ENCODE results near the gene HIP1R. TPM values are rescaled to one million over a fixed set of nuclear protein-coding genes. Genes with fewer than 3 reads are reported as not detected.
"Not testable (repeated sequence)": the region's sequence is repeated elsewhere in the genome, so short reads cannot be mapped to it uniquely, and the experiment has no call there.

The HIP1R gene
- total and polyA plus RNA-seq, 2 of the 4 experiments (the other 2 are of a cell fraction) = 13.8 to 18.5 TPM

GRCh38 chr12:122803937-122804336 lies 31.3 kb upstream of the HIP1R start:
- no peak overlapping the region for H3K4ac ChIP-seq (ENCODE audit: low read depth, low read length)
- H3K18ac ChIP-seq (ENCODE audit: low read depth, low read length) = no peak overlapping the region
- no peak overlapping the region for H2BK15ac ChIP-seq (ENCODE audit: low read depth, low read length)
- no peak overlapping the region for H4K5ac ChIP-seq (ENCODE audit: low read depth, low read length)
- BruUV-seq (replicated peaks) = no TSS peak
- no peak overlapping the region for H2BK20ac ChIP-seq (ENCODE audit: low read depth, low read length)
- ChIA-PET POLR2A (ENCODE audit: unreplicated experiment) (no interaction called here), CTCF (interaction anchor here (0.6 to 1.9 kb wide), 2 partner anchors 10 to 55 kb away, joined by 3 to 10 read pairs; no protein-coding TSS in a partner anchor)
- in situ Hi-C loops (cut with MboI; ENCODE audit: low sequenced_read_pairs) (no loop called here), dilution Hi-C loops (cut with HindIII; ENCODE audit: low sequenced_read_pairs, unreplicated experiment) (no loop called here), intact Hi-C loops (cut with micrococcal nuclease) (no loop called here)
- H2BK120ac ChIP-seq (ENCODE audit: low read depth, low read length) = no peak overlapping the region
- H3K14ac ChIP-seq (replicated peaks; ENCODE audit: low read depth, low read length) = no peak overlapping the region
- H2AFZ ChIP-seq (replicated peaks; ENCODE audit: low read length, poor library complexity) = no peak overlapping the region
- no peak overlapping the region for H3K4me3 ChIP-seq (ENCODE audit: insufficient read depth, low read depth, low read length)
- no peaks in the 10 kb centered on the region for H3K36me3 ChIP-seq (ENCODE audit: control insufficient read depth, insufficient read depth, low read length)
- no peak overlapping the region for H4K8ac ChIP-seq (ENCODE audit: low read depth in 2 of 2, low read length in 2 of 2)
- H4K20me1 ChIP-seq (ENCODE audit: insufficient read depth, low read length) = no peaks in the 10 kb centered on the region
- no peak overlapping the region for H2BK5ac ChIP-seq (ENCODE audit: low read depth, low read length, poor library complexity, severe bottlenecking)
- H4K91ac ChIP-seq (ENCODE audit: insufficient read depth, low read depth, low read length) = no peak overlapping the region
- TF ChIP-seq MAZ (IDR thresholded peaks at IDR 0.05; ENCODE audit: borderline replicate concordance, low read depth, low read length) = no peak
- 0 out of 2 replicates have a peak, but pooled peaks cover 2% of the 10 kb centered on the region for H3K9me3 ChIP-seq (ENCODE audit: control insufficient read depth, insufficient read depth, low read length)
- ATAC-seq (ENCODE audit: low read depth) = no peak
- no peaks in the 10 kb centered on the region for H3K9me1 ChIP-seq (ENCODE audit: insufficient read depth, low read length)
- no peak overlapping the region for H2AK5ac ChIP-seq (ENCODE audit: low read depth, low read length)
- no peaks in the 10 kb centered on the region for H3K4me1 ChIP-seq (ENCODE audit: control insufficient read depth, insufficient read depth, low read length)
- no peak overlapping the region for H3K4me2 ChIP-seq (ENCODE audit: low read depth, low read length)
- no peak overlapping the region for H3K56ac ChIP-seq (ENCODE audit: extremely low read depth, insufficient read depth, low read length)
- H3K27ac ChIP-seq (ENCODE audit: insufficient read depth, low read length) = no peak overlapping the region
- H3K27me3 ChIP-seq (ENCODE audit: control insufficient read depth, insufficient read depth, low read length) = no peaks in the 10 kb centered on the region
- no peak for DNase-seq
- H3K23ac ChIP-seq (ENCODE audit: low read depth, low read length) = no peak overlapping the region
- H3K9ac ChIP-seq (ENCODE audit: low read depth, low read length) = no peak overlapping the region
- H3K79me1 ChIP-seq (ENCODE audit: low read depth in 1 of 2, low read length in 2 of 2) = no peaks in the 10 kb centered on the region
- WGBS, 2 experiments (ENCODE audit: extremely low coverage in 2 of 2, insufficient read length in 1 of 2) = no CpG with 5 or more reads among the region's 7 CpGs
- H2AK9ac ChIP-seq (replicated peaks; ENCODE audit: low read depth, low read length, poor library complexity) = no peak overlapping the region

GRCh38 chr12:122804957-122805356 lies 30.3 kb upstream of the HIP1R start:
- H2AK5ac ChIP-seq (ENCODE audit: low read depth, low read length); dilution Hi-C loops (cut with HindIII; ENCODE audit: low sequenced_read_pairs, unreplicated experiment); intact Hi-C loops (cut with micrococcal nuclease); H4K5ac ChIP-seq (ENCODE audit: low read depth, low read length); H3K79me1 ChIP-seq (ENCODE audit: low read depth in 1 of 2, low read length in 2 of 2); H3K9me3 ChIP-seq (ENCODE audit: control insufficient read depth, insufficient read depth, low read length); BruUV-seq (replicated peaks); H3K4me2 ChIP-seq (ENCODE audit: low read depth, low read length); H2BK15ac ChIP-seq (ENCODE audit: low read depth, low read length); in situ Hi-C loops (cut with MboI; ENCODE audit: low sequenced_read_pairs); H3K23ac ChIP-seq (ENCODE audit: low read depth, low read length); H2AFZ ChIP-seq (replicated peaks; ENCODE audit: low read length, poor library complexity); H3K56ac ChIP-seq (ENCODE audit: extremely low read depth, insufficient read depth, low read length); DNase-seq; H2BK120ac ChIP-seq (ENCODE audit: low read depth, low read length); H3K4me3 ChIP-seq (ENCODE audit: insufficient read depth, low read depth, low read length); CTCF ChIA-PET; H3K14ac ChIP-seq (replicated peaks; ENCODE audit: low read depth, low read length); H3K4me1 ChIP-seq (ENCODE audit: control insufficient read depth, insufficient read depth, low read length); ATAC-seq (ENCODE audit: low read depth); H2BK5ac ChIP-seq (ENCODE audit: low read depth, low read length, poor library complexity, severe bottlenecking); H2BK20ac ChIP-seq (ENCODE audit: low read depth, low read length); H4K91ac ChIP-seq (ENCODE audit: insufficient read depth, low read depth, low read length); H4K20me1 ChIP-seq (ENCODE audit: insufficient read depth, low read length); H3K36me3 ChIP-seq (ENCODE audit: control insufficient read depth, insufficient read depth, low read length); H3K18ac ChIP-seq (ENCODE audit: low read depth, low read length); H3K9me1 ChIP-seq (ENCODE audit: insufficient read depth, low read length); H3K27ac ChIP-seq (ENCODE audit: insufficient read depth, low read length); H2AK9ac ChIP-seq (replicated peaks; ENCODE audit: low read depth, low read length, poor library complexity); H3K4ac ChIP-seq (ENCODE audit: low read depth, low read length); H3K9ac ChIP-seq (ENCODE audit: low read depth, low read length); H3K27me3 ChIP-seq (ENCODE audit: control insufficient read depth, insufficient read depth, low read length); H4K8ac ChIP-seq (ENCODE audit: low read depth in 2 of 2, low read length in 2 of 2): not testable (repeated sequence)
- no CpG with 5 or more reads among the region's 9 CpGs for WGBS, 2 experiments (ENCODE audit: extremely low coverage in 2 of 2, insufficient read length in 1 of 2)
- POLR2A ChIA-PET (ENCODE audit: unreplicated experiment) = interaction anchor here (0.6 kb wide), 1 partner anchor 1599 kb away, joined by 15 read pairs; no protein-coding TSS in a partner anchor

Data from IMR-90 (cell line).